ENCODE results near the gene NOPCHAP1. TPM values are rescaled to one million over a fixed set of nuclear protein-coding genes. Genes with fewer than 3 reads are reported as not detected.

Gene NOPCHAP1
- total and polyA plus RNA-seq, 11 donors: 3.5 to 14.5 (median 8.5) TPM

DNA sequence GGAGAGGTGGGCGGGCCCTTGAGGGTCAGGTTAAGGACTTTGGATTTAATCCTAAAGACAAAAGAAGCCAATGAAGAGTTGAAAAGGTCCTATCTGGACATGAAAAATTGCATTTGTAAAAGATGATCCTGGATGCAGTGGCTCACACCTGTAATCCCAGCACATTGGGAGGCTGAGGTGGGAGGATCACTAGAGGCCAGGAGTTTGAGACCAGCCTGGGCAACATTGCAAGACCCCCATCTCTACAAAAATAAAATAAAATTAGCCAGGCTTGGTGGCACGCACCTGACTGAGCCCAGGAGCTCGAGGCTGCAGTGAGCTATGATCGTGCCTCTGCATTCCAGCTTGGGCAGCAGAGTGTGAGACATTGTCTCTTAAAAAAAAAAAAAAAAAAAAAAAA lies 25.7 kb upstream of the NOPCHAP1 start:
- no peak overlapping the region for H3K27ac ChIP-seq
- ATAC-seq (no peak), DNase-seq (no peak)
- no peaks in the 10 kb centered on the region for H3K36me3 ChIP-seq
- no peak for TF ChIP-seq POLR2A (IDR thresholded peaks at IDR 0.05)
- TF ChIP-seq, protein P1, sequence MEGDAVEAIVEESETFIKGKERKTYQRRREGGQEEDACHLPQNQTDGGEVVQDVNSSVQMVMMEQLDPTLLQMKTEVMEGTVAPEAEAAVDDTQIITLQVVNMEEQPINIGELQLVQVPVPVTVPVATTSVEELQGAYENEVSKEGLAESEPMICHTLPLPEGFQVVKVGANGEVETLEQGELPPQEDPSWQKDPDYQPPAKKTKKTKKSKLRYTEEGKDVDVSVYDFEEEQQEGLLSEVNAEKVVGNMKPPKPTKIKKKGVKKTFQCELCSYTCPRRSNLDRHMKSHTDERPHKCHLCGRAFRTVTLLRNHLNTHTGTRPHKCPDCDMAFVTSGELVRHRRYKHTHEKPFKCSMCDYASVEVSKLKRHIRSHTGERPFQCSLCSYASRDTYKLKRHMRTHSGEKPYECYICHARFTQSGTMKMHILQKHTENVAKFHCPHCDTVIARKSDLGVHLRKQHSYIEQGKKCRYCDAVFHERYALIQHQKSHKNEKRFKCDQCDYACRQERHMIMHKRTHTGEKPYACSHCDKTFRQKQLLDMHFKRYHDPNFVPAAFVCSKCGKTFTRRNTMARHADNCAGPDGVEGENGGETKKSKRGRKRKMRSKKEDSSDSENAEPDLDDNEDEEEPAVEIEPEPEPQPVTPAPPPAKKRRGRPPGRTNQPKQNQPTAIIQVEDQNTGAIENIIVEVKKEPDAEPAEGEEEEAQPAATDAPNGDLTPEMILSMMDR (IDR thresholded peaks at IDR 0.05): no peak
- no peaks in the 10 kb centered on the region for H3K9me3 ChIP-seq
- H3K27me3 ChIP-seq: peaks cover 0 to 14% (median 4%) of the 10 kb centered on the region in 9 donors
- WGBS, 4 donors: 91 to 94% (median 93%) methylated on average over 4 of the region's 4 CpGs
- peaks cover 0 to 28% (median 6%) of the 10 kb centered on the region in 12 donors for H3K4me1 ChIP-seq
- no peak overlapping the region for H3K4me3 ChIP-seq
- intact Hi-C loops (cut with DNase I): no loop called here

DNA sequence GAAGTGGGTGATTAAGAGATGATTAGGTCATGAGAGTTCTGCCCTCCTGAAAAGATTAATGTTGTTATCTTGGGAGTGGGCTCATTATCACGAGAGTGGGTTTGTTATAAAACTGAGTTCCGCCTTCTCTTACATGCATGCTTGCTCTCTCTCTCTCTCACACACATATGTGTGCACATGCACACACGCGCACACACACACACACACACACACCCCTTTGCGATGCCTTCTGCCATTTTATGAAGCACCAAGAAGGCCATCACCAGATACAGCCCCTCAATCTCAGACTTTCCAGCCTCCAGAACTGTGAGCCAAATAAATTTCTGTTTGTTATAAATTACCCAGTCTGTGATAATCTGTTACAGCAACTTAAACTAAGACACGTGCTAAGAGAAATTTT lies 22.4 kb upstream of the NOPCHAP1 start:
- H3K4me3 ChIP-seq: no peak overlapping the region
- no peak for DNase-seq
- H3K36me3 ChIP-seq: no peaks in the 10 kb centered on the region
- intact Hi-C loops (cut with DNase I): no loop called here
- H3K9me3 ChIP-seq: peaks cover 0 to 6% (median 0%) of the 10 kb centered on the region in 12 donors
- no peak overlapping the region for H3K27ac ChIP-seq
- 54 to 83% (median 74%) methylated on average over 6 of the region's 6 CpGs for WGBS, 4 donors
- peaks cover 0 to 14% (median 3%) of the 10 kb centered on the region in 12 donors for H3K4me1 ChIP-seq
- H3K27me3 ChIP-seq: peaks cover 0 to 18% (median 4%) of the 10 kb centered on the region in 9 donors
- TF ChIP-seq, protein P1 (IDR thresholded peaks at IDR 0.05): no peak
- TF ChIP-seq POLR2A (IDR thresholded peaks at IDR 0.05): no peak
- ATAC-seq: no peak

DNA sequence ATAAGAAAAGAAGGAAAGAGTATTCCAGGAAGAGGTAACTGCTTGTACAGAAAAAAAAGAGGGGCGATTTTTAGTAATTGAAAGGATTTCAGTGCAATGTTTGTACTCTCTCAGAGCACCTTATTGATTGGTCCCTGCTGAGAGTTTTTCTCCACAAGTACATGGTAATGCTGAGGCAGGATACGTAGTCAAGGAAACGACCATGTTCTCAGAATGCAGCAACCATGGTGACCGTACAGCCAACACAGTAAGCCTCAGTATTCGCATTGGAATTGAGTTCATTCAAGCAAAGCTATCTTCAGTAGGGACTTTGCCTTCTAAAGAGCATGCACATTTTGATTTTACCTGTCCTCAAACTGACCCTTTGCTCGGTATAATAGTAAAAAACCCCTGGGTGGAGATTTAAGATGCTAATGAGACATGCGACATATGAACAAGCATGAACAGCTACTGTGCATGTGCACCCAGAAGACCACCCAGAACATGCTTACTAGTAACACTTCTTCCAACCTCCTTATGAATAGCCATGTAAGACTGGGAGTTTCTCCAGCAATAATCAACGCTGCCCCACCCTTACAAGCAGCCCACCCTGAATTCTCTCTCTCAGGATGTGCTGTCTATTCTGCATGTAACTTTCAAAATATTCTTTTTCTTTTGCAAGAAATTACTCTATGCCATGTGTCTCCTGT lies 21.8 kb upstream of the NOPCHAP1 start:
- Histone ChIP-seq H3K4me1 (peaks cover 0 to 8% (median 0%) of the 10 kb centered on the region in 12 donors), H3K36me3 (no peaks in the 10 kb centered on the region), H3K9me3 (peaks cover 0 to 6% (median 0%) of the 10 kb centered on the region in 12 donors), H3K4me3 (no peak overlapping the region), H3K27me3 (peaks cover 0 to 18% (median 2%) of the 10 kb centered on the region in 9 donors), H3K27ac (no peak overlapping the region)
- ATAC-seq: no peak
- TF ChIP-seq, protein P1 (IDR thresholded peaks at IDR 0.05): no peak
- TF ChIP-seq POLR2A (IDR thresholded peaks at IDR 0.05): no peak
- intact Hi-C loops (cut with DNase I): no loop called here
- 72 to 76% (median 76%) methylated on average over 8 of the region's 8 CpGs for WGBS, 4 donors
- no peak for DNase-seq

DNA sequence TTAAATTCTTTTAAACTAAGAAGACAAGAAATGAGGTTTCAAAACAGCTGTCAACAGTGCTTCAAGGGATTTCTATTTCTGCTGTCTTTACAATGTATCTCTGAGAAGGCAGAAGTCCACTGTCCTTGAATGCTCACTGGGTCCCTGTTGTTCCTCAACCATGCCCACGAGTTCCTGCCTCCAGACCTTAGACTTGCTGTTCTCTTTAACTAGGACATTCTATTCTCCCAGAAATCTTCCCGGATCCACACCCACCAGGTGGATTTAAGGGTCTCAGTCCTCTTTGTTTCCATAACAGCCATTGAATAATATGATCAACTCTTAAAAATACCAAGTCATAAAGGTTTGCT lies 21.3 kb upstream of the NOPCHAP1 start:
- peaks cover 0 to 6% (median 0%) of the 10 kb centered on the region in 12 donors for H3K9me3 ChIP-seq
- 19 to 81% (median 66%) methylated on average over 2 of the region's 2 CpGs for WGBS, 4 donors
- no peak for ATAC-seq
- no peak for DNase-seq
- peaks cover 0 to 18% (median 0%) of the 10 kb centered on the region in 9 donors for H3K27me3 ChIP-seq
- TF ChIP-seq, protein P1 (IDR thresholded peaks at IDR 0.05): no peak
- TF ChIP-seq POLR2A (IDR thresholded peaks at IDR 0.05): no peak
- no peak overlapping the region for H3K27ac ChIP-seq
- no peak overlapping the region for H3K4me3 ChIP-seq
- H3K4me1 ChIP-seq: peaks cover 0 to 3% (median 0%) of the 10 kb centered on the region in 12 donors
- no peaks in the 10 kb centered on the region for H3K36me3 ChIP-seq
- intact Hi-C loops (cut with DNase I): no loop called here
